Smooth muscle cell (in vitro differentiated cells): ENCODE data around the gene DCC. TPM values are rescaled to one million over a fixed set of nuclear protein-coding genes. Genes with fewer than 3 reads are reported as not detected.

Experiments used
- DNase-seq: peaks from one replicate; lab custom pipeline; 2025; ENCODE audit not compliant: unreplicated experiment; lab: John Stamatoyannopoulos, UW
- H2AFZ ChIP-seq: fragments of 200-600 bp; sonication (generic); 2 replicates; pipeline ENCODE4 v1.6.0; 2016; ENCODE audit warnings: antibody characterized with exemption, low read depth, mild to moderate bottlenecking
- H3F3A ChIP-seq: fragments of 200-600 bp; sonication (generic); 2 replicates; pipeline ENCODE4 v1.6.0; 2017; ENCODE audit warnings: antibody characterized with exemption, low read depth
- H3K27ac ChIP-seq: fragments of 200-600 bp; sonication (generic); 2 replicates; pipeline ENCODE4 v1.5.1; 2016; ENCODE audit warnings: low read depth, mild to moderate bottlenecking
- H3K27me3 ChIP-seq: fragments of 200-600 bp; sonication (generic); 2 replicates; pipeline ENCODE4 v1.6.1; 2016; ENCODE audit warnings: low read depth, mild to moderate bottlenecking
- H3K36me3 ChIP-seq: fragments of 200-600 bp; sonication (generic); 2 replicates; pipeline ENCODE4 v1.5.1; 2016; ENCODE audit warnings: low read depth
- H3K4me1 ChIP-seq: fragments of 200-600 bp; sonication (generic); 2 replicates; pipeline ENCODE4 v1.5.1; 2016; ENCODE audit warnings: low read depth
- H3K4me2 ChIP-seq: fragments of 200-600 bp; sonication (generic); 2 replicates; pipeline ENCODE4 v1.6.0; 2016; ENCODE audit warnings: mild to moderate bottlenecking
- H3K4me3 ChIP-seq: fragments of 200-600 bp; sonication (generic); 2 replicates; pipeline ENCODE4 v1.5.1; 2016; ENCODE audit warnings: mild to moderate bottlenecking
- H3K79me2 ChIP-seq: fragments of 200-600 bp; sonication (generic); 2 replicates; pipeline ENCODE4 v1.6.0; 2016; ENCODE audit warnings: low read depth, mild to moderate bottlenecking
- H3K9ac ChIP-seq: fragments of 200-600 bp; sonication (generic); 2 replicates; pipeline ENCODE4 v1.6.0; 2016; ENCODE audit warnings: low read depth
- H3K9me3 ChIP-seq: fragments of 200-600 bp; sonication (generic); replicated peaks from 2 replicates; pipeline ENCODE4 v1.5.1; 2016; ENCODE audit warnings: low read depth
- H4K20me1 ChIP-seq: fragments of 200-600 bp; sonication (generic); 2 replicates; pipeline ENCODE4 v1.6.0; 2016; ENCODE audit warnings: low read depth
- CTCF ChIP-seq: fragments of 200-600 bp; sonication (generic); IDR thresholded peaks from 2 replicates; pipeline ENCODE4 v1.5.1; 2017; ENCODE audit warnings: borderline replicate concordance, mild to moderate bottlenecking, antibody characterized with exemption; ENCODE audit not compliant: insufficient read depth, poor library complexity, severe bottlenecking
- WGBS: methylation state at CpG from one replicate; pipeline ENCODE4 v1.1.7; 2016; ENCODE audit warnings: low lambda C conversion rate; 5-methylcytosine and 5-hydroxymethylcytosine counted together
- polyA plus RNA-seq: library from polyadenylated mRNA; unstranded; fragments of >200 nt; fragmentation: Nextera tagmentation; extraction: Ambion mirVana; gene quantifications from 2 replicates; pipeline ENCODE4 v1.2.1, GENCODE V29; 2016
- total RNA-seq: library from RNA; depleted of rRNA; stranded (reverse); fragments of >200 nt; gene quantifications from 2 replicates; pipeline ENCODE4 v1.2.3, GENCODE V29; 2014

Gene DCC
- total and polyA plus RNA-seq, 2 experiments from 2014 or later, result not detected

GRCh38 chr18:53219853-53220252 lies 879.9 kb downstream of the DCC start:
- no peak overlapping the region for H3K9ac ChIP-seq
- no peaks in the 10 kb centered on the region for H4K20me1 ChIP-seq
- no peak overlapping the region for H3K4me3 ChIP-seq
- H3K27ac ChIP-seq, result no peak overlapping the region
- H3K4me2 ChIP-seq, result no peak overlapping the region
- H3K27me3 ChIP-seq, result no peaks in the 10 kb centered on the region
- H3K9me3 ChIP-seq, result no peaks in the 10 kb centered on the region
- no peak for DNase-seq
- no peaks in the 10 kb centered on the region for H3F3A ChIP-seq
- no peaks in the 10 kb centered on the region for H3K36me3 ChIP-seq
- no peak for TF ChIP-seq CTCF
- no peak overlapping the region for H2AFZ ChIP-seq
- no peaks in the 10 kb centered on the region for H3K4me1 ChIP-seq
- no peaks in the 10 kb centered on the region for H3K79me2 ChIP-seq

GRCh38 chr18:53224128-53224778 lies 884.3 kb downstream of the DCC start:
- no peak for TF ChIP-seq CTCF
- Histone ChIP-seq H3K27ac (no peak overlapping the region), H3K4me1 (no peaks in the 10 kb centered on the region), H3K27me3 (no peaks in the 10 kb centered on the region), H3K9me3 (no peaks in the 10 kb centered on the region), H3K79me2 (no peaks in the 10 kb centered on the region), H3K9ac (no peak overlapping the region), H4K20me1 (no peaks in the 10 kb centered on the region), H3K4me3 (no peak overlapping the region), H2AFZ (no peak overlapping the region), H3K4me2 (no peak overlapping the region), H3K36me3 (no peaks in the 10 kb centered on the region), H3F3A (no peaks in the 10 kb centered on the region)
- DNase-seq, result no peak
- 91% methylated on average over 6 of the region's 6 CpGs for WGBS

- no peak overlapping the region for H3K4me2 ChIP-seq
- DNase-seq, result no peak
- 89% methylated on average over 3 of the region's 3 CpGs for WGBS
- H3F3A ChIP-seq, result no peaks in the 10 kb centered on the region
- no peak overlapping the region for H3K9ac ChIP-seq
- H3K4me3 ChIP-seq, result no peak overlapping the region
- no peaks in the 10 kb centered on the region for H4K20me1 ChIP-seq
- no peaks in the 10 kb centered on the region for H3K9me3 ChIP-seq
- H3K27me3 ChIP-seq, result no peaks in the 10 kb centered on the region
- H2AFZ ChIP-seq, result no peak overlapping the region
- no peaks in the 10 kb centered on the region for H3K36me3 ChIP-seq
- no peaks in the 10 kb centered on the region for H3K4me1 ChIP-seq
- H3K79me2 ChIP-seq, result no peaks in the 10 kb centered on the region
- TF ChIP-seq CTCF, result no peak
- no peak overlapping the region for H3K27ac ChIP-seq
Observed at GRCh38 chr18:53225567-53226325, 885.7 kb downstream of the DCC start.

- H3K9ac ChIP-seq, result no peak overlapping the region
- no peak overlapping the region for H3K27ac ChIP-seq
- no peaks in the 10 kb centered on the region for H3K36me3 ChIP-seq
- H4K20me1 ChIP-seq, result no peaks in the 10 kb centered on the region
- no peaks in the 10 kb centered on the region for H3K27me3 ChIP-seq
- TF ChIP-seq CTCF, result no peak
- no peaks in the 10 kb centered on the region for H3K9me3 ChIP-seq
- H3K4me2 ChIP-seq, result no peak overlapping the region
- DNase-seq, result no peak
- H3K4me3 ChIP-seq, result no peak overlapping the region
- no peak overlapping the region for H2AFZ ChIP-seq
- 74% methylated on average over 1 of the region's 1 CpG for WGBS
- no peaks in the 10 kb centered on the region for H3K79me2 ChIP-seq
- H3F3A ChIP-seq, result no peaks in the 10 kb centered on the region
- H3K4me1 ChIP-seq, result no peaks in the 10 kb centered on the region
Observed at GRCh38 chr18:53234610-53235009, 894.6 kb downstream of the DCC start.
